Endothelial cell of umbilical vein (primary cell): ENCODE data around the gene ATXN1.

Experiments
- POLR2A ChIP-seq: IDR thresholded peaks from 2 replicates; pipeline ENCODE4 v1.6.1; 2012; ENCODE audit warnings: low read depth, mild to moderate bottlenecking, control low read depth, low read length
- POLR2AphosphoS5 ChIP-seq: IDR thresholded peaks from 2 replicates; pipeline ENCODE4 v1.6.1; 2012; ENCODE audit warnings: low read depth, mild to moderate bottlenecking, control low read depth, low read length, moderate library complexity; ENCODE audit not compliant: insufficient read depth
- TF ChIP-seq, protein P1 (sequence below), 2 donors: IDR thresholded peaks; 1 replicate in 1 of 2; 2 replicates in 1 of 2; pipeline ENCODE4 v1.5.1; 2011; ENCODE audit warnings: low read length in 2 of 2, mild to moderate bottlenecking in 2 of 2, moderate library complexity in 2 of 2, control low read depth in 1 of 2, inconsistent platforms in 1 of 2, low read depth in 1 of 2; ENCODE audit not compliant: insufficient read depth in 1 of 2; ENCODE audit errors: extremely low read depth in 1 of 2

DNA sequence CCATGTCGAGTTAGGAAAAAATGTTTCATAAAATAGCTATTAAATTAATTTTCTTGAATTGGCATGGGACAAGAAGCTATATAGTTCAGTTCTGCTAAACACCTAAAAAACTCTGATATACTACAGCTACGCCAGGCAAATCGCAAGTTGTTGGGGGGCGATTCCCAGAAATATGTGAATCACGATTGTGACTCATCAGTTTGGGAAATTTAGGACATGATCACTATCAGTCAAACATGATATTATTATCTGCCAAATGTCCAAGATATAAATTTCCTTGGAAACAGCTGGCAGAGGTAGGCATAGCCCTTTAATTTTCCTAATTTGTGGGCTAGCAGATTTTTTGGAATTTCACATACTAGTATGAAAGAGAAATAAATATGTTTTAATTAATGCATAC, 123.6 kb downstream of the ATXN1 start:
- TF ChIP-seq, protein P1, sequence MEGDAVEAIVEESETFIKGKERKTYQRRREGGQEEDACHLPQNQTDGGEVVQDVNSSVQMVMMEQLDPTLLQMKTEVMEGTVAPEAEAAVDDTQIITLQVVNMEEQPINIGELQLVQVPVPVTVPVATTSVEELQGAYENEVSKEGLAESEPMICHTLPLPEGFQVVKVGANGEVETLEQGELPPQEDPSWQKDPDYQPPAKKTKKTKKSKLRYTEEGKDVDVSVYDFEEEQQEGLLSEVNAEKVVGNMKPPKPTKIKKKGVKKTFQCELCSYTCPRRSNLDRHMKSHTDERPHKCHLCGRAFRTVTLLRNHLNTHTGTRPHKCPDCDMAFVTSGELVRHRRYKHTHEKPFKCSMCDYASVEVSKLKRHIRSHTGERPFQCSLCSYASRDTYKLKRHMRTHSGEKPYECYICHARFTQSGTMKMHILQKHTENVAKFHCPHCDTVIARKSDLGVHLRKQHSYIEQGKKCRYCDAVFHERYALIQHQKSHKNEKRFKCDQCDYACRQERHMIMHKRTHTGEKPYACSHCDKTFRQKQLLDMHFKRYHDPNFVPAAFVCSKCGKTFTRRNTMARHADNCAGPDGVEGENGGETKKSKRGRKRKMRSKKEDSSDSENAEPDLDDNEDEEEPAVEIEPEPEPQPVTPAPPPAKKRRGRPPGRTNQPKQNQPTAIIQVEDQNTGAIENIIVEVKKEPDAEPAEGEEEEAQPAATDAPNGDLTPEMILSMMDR (IDR thresholded peaks at IDR 0.05; ENCODE audit: extremely low read depth in 1 of 2, insufficient read depth in 1 of 2, low read depth in 1 of 2, low read length in 2 of 2), result no peak
- TF ChIP-seq POLR2A (no peak), POLR2AphosphoS5 (no peak)
